Motor neuron (in vitro differentiated cells): ENCODE data around the gene PADI1. TPM values are rescaled to one million over a fixed set of nuclear protein-coding genes. Genes with fewer than 3 reads are reported as not detected.

Experiments
- ATAC-seq, 8 experiments: fragments of 200-7000 bp; cut with Tn5 transposase; replicated peaks in 6 of 8; 2 replicates each; pipeline ENCODE4 v1.8.0; 2021; ENCODE audit warnings: mild to moderate bottlenecking in 8 of 8, moderate library complexity in 8 of 8
- H3K27ac ChIP-seq, 2 donors: fragments of 250-450 bp; sonication (Bioruptor Pico); 2 replicates each; pipeline ENCODE4 v1.9.0; 2021; ENCODE audit warnings: antibody characterized with exemption in 2 of 2, mild to moderate bottlenecking in 2 of 2, moderate library complexity in 1 of 2
- H3K4me1 ChIP-seq, 2 donors: fragments of 250-450 bp; sonication (Bioruptor Pico); replicated peaks in 1 of 2; 2 replicates each; pipeline ENCODE4 v1.6.1; 2021; ENCODE audit warnings: antibody characterized with exemption in 2 of 2, mild to moderate bottlenecking in 2 of 2, moderate library complexity in 1 of 2
- H3K4me3 ChIP-seq, 5 donors: fragments of 250-450 bp; sonication (Bioruptor Pico); 2 replicates each; pipeline ENCODE4 v1.9.0; 2021; ENCODE audit warnings: antibody characterized with exemption in 5 of 5, mild to moderate bottlenecking in 5 of 5, moderate library complexity in 4 of 5
- WGBS, 10 experiments: fragments of 450-650 bp; shearing (Covaris generic); methylation state at CpG; one replicate each; pipeline ENCODE4 v1.0.0; 2022; 5-methylcytosine and 5-hydroxymethylcytosine counted together
- in situ Hi-C, 9 experiments: fragments of 400-800 bp; cut with MboI; loops; one replicate each; pipeline ENCODE4 v1.15.0; 2021; ENCODE audit warnings: low sequenced_read_pairs in 9 of 9, low pct_unique_long_range_greater_than_20kb in 2 of 9; ENCODE audit not compliant: unreplicated experiment in 9 of 9
- total RNA-seq, 8 experiments: library from RNA; unstranded; fragments of 300-600 nt; gene quantifications; 2 replicates each; pipeline versions ENCODE4 v1.2.3 to v1.2.4, GENCODE V29; 2022

PADI1 gene
- total RNA-seq, 8 experiments from 2014 or later, result 0.05 to 1.1 (median 0.29) TPM; not detected in 1

- in situ Hi-C loops, result no loop called here
- Histone ChIP-seq H3K4me1 (no peaks in the 10 kb centered on the region), H3K27ac (no peak overlapping the region), H3K4me3 (no peak overlapping the region)
- peak in 1 of 8 experiments; percentile 36 for ATAC-seq
- 20 to 100% (median 79%) methylated on average over 1 to 2 of the region's 2 CpGs; no CpG with 5 or more reads in 4 of the 10 experiments for WGBS, 10 experiments
These were observed 60.2 kb downstream of the PADI1 start for GRCh38 chr1:17265162-17265561.

DNA sequence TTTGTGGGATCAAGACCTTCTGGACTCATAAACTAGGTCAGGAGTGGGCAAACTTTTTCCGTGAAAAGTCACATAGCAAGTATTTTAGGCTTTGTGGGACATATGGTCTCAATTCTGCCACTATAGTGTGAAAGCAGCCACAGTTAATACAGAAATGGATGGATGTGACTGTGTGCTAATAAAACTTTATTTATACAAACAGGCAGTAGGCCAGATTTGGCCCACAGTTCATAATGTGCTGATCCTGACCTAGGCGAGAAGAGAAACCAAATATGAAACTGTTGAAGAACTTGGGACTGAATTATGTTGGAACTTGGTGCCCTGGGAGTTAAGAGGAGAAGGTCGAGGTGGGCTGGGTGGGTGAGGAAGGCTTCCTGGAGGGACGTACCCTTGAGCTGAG lies 61.0 kb downstream of the PADI1 start:
- Histone ChIP-seq H3K27ac (no peak overlapping the region), H3K4me1 (no peaks in the 10 kb centered on the region), H3K4me3 (no peak overlapping the region)
- in situ Hi-C loops, result no loop called here
- WGBS, 10 experiments, result 48 to 100% (median 67%) methylated on average over 1 to 3 of the region's 4 CpGs; no CpG with 5 or more reads in 2 of the 10 experiments
- ATAC-seq, result no peak

GRCh38 chr1:17270891-17271765 lies 66.2 kb downstream of the PADI1 start:
- Histone ChIP-seq H3K4me1 (no peaks in the 10 kb centered on the region), H3K4me3 (no peak overlapping the region), H3K27ac (no peak overlapping the region)
- 80 to 94% (median 81%) methylated on average over 1 to 20 of the region's 23 CpGs; no CpG with 5 or more reads in 3 of the 10 experiments for WGBS, 10 experiments
- in situ Hi-C loops, result no loop called here
- ATAC-seq, result no peak

DNA sequence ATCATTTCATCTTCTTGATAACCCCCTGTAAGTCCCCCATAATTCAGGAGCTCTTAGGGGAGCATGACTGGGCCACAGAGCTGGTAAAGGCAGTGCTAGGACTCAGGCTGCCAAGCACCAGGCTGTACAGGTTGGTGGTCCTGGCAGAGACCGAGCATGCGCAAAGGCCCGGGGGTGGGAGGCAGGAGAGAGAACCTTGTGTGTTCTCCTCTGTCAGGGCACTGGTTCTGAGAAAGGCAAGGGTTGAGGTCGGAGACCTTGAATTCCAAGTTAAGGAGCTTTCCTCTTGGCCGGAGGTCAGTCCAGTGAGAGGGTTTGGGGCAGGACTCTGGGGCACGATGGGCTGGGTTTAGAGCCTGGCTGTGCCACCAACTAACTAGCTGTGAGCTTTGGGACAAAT lies 67.1 kb downstream of the PADI1 start:
- Histone ChIP-seq H3K4me3 (no peak overlapping the region), H3K4me1 (no peaks in the 10 kb centered on the region), H3K27ac (no peak overlapping the region)
- WGBS, 10 experiments, result 72 to 100% (median 87%) methylated on average over 1 to 3 of the region's 6 CpGs; no CpG with 5 or more reads in 7 of the 10 experiments
- ATAC-seq, result no peak
- in situ Hi-C loops, result no loop called here

GRCh38 chr1:17272646-17273045 lies 67.7 kb downstream of the PADI1 start:
- Histone ChIP-seq H3K4me1 (no peaks in the 10 kb centered on the region), H3K4me3 (no peak overlapping the region), H3K27ac (no peak overlapping the region)
- 17 to 81% (median 70%) methylated on average over 1 to 4 of the region's 4 CpGs; no CpG with 5 or more reads in 4 of the 10 experiments for WGBS, 10 experiments
- ATAC-seq, result peak in 1 of 8 experiments; percentile 29
- in situ Hi-C loops, result no loop called here

GRCh38 chr1:17273096-17273495 lies 68.2 kb downstream of the PADI1 start:
- H3K4me1 ChIP-seq, result no peaks in the 10 kb centered on the region
- H3K27ac ChIP-seq, result no peak overlapping the region
- H3K4me3 ChIP-seq, result no peak overlapping the region
- no peak for ATAC-seq
- in situ Hi-C loops, result no loop called here
- 20 to 100% (median 60%) methylated on average over 1 to 13 of the region's 13 CpGs; no CpG with 5 or more reads in 3 of the 10 experiments for WGBS, 10 experiments

DNA sequence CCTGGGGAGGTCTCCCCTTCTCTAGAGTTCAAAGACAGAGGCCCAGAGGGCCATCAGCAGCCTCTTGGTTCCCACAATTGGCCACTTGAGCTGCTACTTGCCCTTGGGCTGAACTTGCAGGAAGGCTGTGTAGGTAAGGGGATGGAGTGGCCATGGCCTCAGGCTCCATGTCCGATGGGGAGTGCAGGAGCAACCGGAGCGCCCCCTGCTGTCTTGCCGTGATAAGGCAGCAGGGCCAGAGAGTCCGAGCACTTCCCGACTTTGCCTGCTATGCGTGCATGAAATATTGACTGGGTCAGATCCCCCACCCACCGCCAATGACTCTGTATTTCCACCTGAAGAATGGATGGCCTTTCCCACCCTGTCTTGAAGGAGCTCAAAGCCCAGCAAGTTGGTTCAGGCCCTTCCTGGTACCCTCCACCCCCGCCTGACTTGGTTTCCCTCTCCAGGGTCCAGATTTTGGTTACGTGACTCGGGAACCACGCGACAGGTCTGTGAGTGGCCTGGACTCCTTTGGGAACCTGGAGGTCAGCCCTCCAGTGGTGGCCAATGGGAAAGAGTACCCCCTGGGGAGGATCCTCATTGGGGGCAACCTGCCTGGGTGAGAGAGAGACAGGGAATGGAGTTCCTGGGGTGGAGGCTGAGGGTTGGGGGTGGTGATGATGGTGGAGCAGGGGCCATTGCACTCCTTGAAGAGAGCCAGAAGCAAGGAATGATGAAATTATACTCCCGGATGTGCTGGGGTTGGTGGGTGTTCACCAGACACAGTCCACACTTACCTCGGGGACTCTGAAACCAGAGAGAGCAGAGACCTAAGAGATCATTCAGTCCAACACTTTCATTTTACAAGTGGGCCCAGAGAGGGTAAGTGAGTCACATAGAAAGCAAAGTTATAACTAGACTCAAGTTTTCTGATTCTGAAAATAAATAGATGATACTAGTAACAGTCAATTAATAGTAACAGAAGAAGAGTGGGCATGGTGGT lies 69.5 kb downstream of the PADI1 start:
- Histone ChIP-seq H3K27ac (no peak overlapping the region), H3K4me3 (no peak overlapping the region), H3K4me1 (no peaks in the 10 kb centered on the region)
- in situ Hi-C loops, result no loop called here
- 25 to 82% (median 67%) methylated on average over 1 to 10 of the region's 15 CpGs; no CpG with 5 or more reads in 3 of the 10 experiments for WGBS, 10 experiments
- ATAC-seq, result peak in 5 of 8 experiments; percentile 35 to 92 (median 68)

GRCh38 chr1:17276568-17276967 lies 71.6 kb downstream of the PADI1 start:
- Histone ChIP-seq H3K4me3 (no peak overlapping the region), H3K4me1 (no peaks in the 10 kb centered on the region), H3K27ac (no peak overlapping the region)
- peak in 1 of 8 experiments; percentile 26 for ATAC-seq
- in situ Hi-C loops, result no loop called here
- 23 to 100% (median 71%) methylated on average over 1 to 9 of the region's 11 CpGs; no CpG with 5 or more reads in 3 of the 10 experiments for whole genome bisulfite sequencing, 10 experiments

GRCh38 chr1:17277511-17278159 lies 72.7 kb downstream of the PADI1 start:
- no peak for ATAC-seq
- WGBS, 10 experiments, result 50 to 100% (median 81%) methylated on average over 1 to 6 of the region's 8 CpGs
- no peaks in the 10 kb centered on the region for H3K4me1 ChIP-seq
- no peak overlapping the region for H3K4me3 ChIP-seq
- no peak overlapping the region for H3K27ac ChIP-seq
- in situ Hi-C loops, result no loop called here

DNA sequence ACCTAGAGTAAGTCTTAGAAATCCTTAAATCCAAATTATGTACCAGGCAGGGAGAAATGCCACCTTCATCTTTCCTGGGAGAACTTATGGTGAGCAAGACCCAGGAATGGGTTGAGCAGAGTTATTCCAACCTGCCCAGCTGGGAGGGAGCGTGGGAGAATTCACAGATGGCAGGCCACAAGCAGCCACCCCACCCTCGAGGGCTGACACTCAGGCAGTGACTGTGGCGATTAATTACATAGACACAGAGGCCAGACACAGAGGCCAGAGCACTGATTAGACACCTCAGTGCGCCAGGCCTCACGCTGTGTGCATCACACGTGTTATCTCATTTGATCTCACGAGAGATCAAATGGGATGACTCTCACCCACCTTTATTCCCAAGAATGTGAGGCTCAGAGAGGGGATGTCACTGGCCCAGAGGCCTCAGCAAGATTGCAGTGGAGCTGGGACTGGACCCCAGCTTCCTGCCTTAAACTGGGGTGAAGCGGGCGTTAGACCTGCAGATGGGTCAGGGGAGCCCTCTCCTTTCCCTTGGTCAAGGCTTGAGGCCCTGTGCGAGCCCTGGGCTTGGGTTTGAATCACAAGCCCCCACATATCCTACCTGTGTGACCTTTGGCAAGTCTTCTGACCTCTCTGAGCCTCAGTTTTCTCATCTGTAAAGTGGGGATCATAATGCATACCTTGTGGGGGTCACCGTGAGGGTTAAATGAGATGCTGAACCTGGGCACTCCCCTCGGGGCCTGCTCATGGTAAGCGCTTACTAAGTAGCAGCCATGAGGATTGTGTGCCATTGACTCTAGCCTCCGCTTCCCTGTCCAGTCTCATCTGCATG lies 74.3 kb downstream of the PADI1 start:
- Histone ChIP-seq H3K4me1 (no peaks in the 10 kb centered on the region), H3K27ac (no peak overlapping the region), H3K4me3 (no peak overlapping the region)
- peak in 3 of 8 experiments; percentile 22 to 88 (median 86) for ATAC-seq
- 51 to 100% (median 84%) methylated on average over 1 to 10 of the region's 14 CpGs; no CpG with 5 or more reads in 1 of the 10 experiments for WGBS, 10 experiments
- in situ Hi-C loops, result no loop called here

GRCh38 chr1:17280436-17280835 lies 75.5 kb downstream of the PADI1 start:
- Histone ChIP-seq H3K4me1 (no peaks in the 10 kb centered on the region), H3K4me3 (no peak overlapping the region), H3K27ac (no peak overlapping the region)
- ATAC-seq, result no peak
- in situ Hi-C loops, result no loop called here
- WGBS, 10 experiments, result 65 to 95% (median 85%) methylated on average over 2 to 5 of the region's 7 CpGs; no CpG with 5 or more reads in 7 of the 10 experiments

GRCh38 chr1:17280894-17281293 lies 76.0 kb downstream of the PADI1 start:
- Histone ChIP-seq H3K4me3 (no peak overlapping the region), H3K4me1 (no peaks in the 10 kb centered on the region), H3K27ac (no peak overlapping the region)
- ATAC-seq, result no peak
- 60 to 94% (median 82%) methylated on average over 1 to 2 of the region's 2 CpGs; no CpG with 5 or more reads in 4 of the 10 experiments for WGBS, 10 experiments
- in situ Hi-C loops, result no loop called here
